ENCODE data around the gene ZBTB47.

Gene ZBTB47

DNA sequence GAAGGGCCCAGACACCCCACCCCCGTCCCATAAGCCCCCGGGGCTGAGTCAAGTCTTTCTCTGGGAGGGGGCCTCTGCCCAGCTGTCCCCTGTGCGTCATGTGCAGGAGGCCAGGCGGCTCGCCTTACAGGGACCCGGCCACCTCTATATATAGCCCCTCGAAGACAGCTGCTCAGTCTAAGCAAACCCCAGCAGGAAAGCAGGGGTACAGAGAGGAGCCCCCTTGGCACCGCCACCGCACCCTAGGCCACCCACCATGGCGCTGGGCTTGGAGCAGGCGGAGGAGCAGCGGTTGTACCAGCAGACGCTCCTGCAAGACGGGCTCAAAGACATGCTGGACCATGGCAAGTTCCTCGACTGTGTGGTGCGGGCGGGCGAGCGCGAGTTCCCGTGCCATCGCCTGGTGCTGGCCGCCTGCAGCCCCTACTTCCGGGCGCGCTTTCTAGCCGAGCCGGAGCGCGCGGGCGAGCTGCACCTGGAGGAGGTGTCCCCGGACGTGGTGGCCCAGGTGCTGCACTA lies 31.9 kb downstream of the ZBTB47 start, which contains the start of gene KLHL40:
Gene KLHL40, plus strand, starts transcription at position 175 of the 519 bp plus-strand sequence. Its CDS starts 82 bp downstream, at position 257.
- no peak for DNase-seq (ENCODE audit: low read depth in 2 of 2)

GRCh38 chr3:42685891-42686820 lies 32.7 kb downstream of the ZBTB47 start:
- no peak for DNase-seq (ENCODE audit: low read depth in 2 of 2)

DNA sequence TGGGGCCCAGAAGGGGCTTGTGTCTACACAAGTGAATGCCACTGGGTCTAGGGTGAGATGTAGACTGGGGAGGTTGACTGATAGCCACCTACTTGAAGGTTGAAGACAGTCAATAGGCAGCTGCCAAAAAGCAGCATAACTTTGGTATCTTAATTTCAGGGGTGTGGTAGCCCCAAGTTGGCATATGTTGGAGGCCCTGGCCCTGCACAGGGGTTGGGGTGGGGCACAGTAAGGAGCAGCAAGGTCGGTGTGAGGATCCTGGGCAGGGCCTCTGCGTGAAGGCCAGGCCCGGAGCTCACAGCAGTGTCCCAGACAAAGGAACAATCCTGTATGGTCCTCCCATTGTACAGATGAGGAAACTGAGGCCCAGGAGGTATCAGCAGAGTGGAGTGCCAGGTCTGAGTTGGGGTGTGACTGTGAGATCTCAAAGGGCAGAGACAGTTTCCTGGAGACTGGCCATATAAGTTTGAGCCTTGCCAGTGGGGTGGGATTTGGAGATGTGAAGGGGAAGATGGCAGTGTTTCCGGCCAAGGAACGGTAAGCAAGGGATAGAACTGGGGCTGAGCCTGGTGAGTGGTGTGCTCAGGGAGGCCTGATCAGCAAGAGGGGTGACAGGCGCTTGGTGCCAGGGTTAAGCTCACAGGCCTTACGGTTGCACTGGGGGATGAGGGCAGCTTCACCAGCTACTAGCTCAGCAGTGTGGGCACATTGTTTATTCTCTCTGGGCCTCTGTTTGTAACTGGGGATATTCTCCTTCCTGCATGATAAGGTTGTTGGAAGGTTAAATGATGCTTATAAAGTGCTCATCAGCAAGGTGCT lies 33.5 kb downstream of the ZBTB47 start:
- no peak for DNase-seq (ENCODE audit: low read depth in 2 of 2)

DNA sequence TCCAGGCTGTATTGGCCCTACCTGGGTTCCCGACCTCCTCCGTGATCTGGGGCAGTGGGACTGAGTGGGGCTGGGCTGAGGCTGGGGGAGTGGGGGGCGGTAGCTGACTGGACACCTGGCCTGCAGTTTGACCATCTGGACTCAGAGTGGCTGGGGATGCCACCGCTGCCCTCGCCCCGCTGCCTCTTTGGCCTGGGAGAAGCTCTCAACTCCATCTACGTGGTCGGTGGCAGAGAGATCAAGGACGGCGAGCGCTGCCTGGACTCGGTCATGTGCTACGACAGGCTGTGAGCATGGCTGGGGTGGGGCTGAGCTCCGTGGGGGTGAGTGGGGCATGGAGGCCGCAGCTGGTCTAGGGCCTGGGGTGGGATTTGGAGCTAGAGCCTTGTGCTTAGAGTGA lies 34.5 kb downstream of the ZBTB47 start:
- no peak for DNase-seq (ENCODE audit: low read depth in 2 of 2)

DNA sequence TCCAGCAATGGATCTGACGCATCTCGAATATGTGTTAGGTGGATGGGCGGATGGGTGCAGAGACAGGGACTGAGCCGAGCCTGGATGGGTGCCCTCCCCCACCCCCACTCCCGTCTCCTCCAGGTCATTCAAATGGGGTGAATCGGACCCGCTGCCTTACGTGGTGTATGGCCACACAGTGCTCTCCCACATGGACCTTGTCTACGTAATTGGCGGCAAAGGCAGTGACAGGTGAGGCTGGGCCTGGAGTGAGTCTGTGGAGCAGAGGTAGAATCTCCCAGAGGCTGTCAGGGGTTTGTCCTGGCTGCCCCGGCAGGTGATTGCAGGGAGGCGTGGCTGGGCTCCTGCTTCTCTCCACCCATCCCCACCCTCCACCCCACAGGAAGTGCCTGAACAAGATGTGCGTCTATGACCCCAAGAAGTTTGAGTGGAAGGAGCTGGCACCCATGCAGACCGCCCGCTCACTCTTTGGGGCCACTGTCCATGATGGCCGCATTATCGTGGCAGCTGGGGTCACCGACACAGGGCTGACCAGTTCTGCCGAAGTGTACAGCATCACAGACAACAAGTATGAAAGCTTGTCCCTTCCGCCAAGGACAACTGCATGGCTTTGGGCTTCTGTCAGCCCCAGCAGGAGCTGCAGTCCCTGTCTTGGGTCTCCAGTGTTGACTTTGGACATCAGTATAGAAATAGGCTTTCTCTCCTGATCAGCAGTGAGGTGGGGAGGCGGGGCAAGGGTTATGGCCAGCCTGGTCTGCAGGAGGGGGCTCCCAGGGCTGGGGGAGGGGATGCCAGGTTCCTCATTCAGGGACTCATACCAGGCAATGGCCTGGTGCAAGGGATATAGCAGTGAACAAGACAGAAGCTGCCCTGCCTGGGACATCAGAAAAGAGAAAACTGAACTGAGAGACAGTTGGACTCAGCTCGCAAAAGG lies 35.3 kb downstream of the ZBTB47 start:
- no peak for DNase-seq (ENCODE audit: low read depth in 2 of 2)

- DNase-seq (ENCODE audit: low read depth in 2 of 2): no peak
Observed at GRCh38 chr3:42689421-42690014, 36.0 kb downstream of the ZBTB47 start.

DNA sequence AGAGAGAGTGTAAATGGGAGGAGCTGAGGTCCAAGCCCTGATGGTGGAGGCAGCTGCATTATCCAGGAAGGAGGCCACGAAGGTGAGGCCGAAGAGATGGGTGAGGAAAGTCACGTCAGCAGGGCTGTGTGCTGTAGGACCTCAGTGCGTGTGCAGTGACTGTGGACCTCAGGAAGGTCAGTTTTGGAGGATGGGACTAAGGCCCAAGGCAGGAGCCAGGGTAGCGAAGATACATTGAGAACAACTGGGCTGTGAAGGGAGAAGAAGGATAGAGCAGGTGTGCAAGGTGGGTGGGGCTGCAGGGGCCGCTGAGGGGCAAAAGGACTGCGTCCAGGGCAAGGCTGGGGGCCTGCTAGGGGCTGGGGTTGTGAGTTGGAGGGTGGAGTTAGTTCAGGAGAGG lies 36.7 kb downstream of the ZBTB47 start:
- no peak for DNase-seq (ENCODE audit: low read depth in 2 of 2)

GRCh38 chr3:42690766-42691680 lies 37.5 kb downstream of the ZBTB47 start:
- no peak for DNase-seq (ENCODE audit: low read depth in 2 of 2)

- DNase-seq (ENCODE audit: low read depth in 2 of 2): no peak
Observed at GRCh38 chr3:42691816-42692666, 38.5 kb downstream of the ZBTB47 start.

- no peak for DNase-seq (ENCODE audit: low read depth in 2 of 2)
Observed at GRCh38 chr3:42692667-42693529, 39.4 kb downstream of the ZBTB47 start.

GRCh38 chr3:42693530-42693930 lies 40.0 kb downstream of the ZBTB47 start:
- no peak for DNase-seq (ENCODE audit: low read depth in 2 of 2)

- DNase-seq (ENCODE audit: low read depth in 2 of 2): no peak
Observed at GRCh38 chr3:42694366-42694765, 40.9 kb downstream of the ZBTB47 start.

DNA sequence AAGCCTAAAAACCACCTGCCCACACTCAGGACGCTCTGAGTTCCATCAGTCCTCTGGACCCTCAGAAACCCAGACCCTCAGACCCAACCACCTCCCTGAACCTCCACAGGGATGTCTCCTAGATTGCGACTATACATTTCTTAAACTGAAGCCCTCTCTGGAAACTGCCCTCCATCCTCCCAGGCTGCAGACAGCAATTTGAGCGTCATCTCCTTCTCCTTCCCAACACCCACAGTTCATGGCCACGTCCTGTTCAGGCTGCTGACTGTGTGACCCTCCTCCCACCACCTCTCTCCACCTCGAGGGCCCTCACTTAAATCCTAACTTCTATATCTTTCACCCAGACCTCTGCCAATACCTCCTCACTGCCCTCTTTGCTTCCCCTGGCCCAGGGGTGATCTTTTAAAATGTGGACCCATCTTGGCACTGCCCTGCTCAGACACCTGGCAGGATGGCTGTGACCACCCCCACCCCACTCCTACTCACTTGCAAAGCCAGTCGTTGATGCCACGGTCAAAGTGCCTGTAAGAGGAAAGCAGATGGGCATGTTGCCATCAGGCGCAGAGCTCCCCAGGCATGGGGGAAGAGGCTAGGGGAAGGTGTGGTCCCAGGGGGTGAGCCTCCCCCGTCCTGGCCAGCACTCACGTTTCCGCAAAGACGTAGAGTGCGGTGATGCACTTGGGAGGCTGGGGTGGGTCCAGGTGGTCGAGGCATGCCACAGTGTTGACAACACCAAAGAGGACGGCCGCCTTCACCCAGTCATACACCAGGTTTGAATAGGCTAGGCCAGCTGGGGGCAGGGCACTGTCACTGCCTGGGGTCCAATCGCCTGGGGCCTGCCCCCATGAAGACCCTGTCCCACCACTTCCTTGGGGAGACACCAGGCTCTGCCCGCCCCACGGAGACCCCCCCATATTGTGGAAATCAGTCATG lies 43.1 kb downstream of the ZBTB47 start:
- no peak for DNase-seq (ENCODE audit: low read depth in 2 of 2)

DNA sequence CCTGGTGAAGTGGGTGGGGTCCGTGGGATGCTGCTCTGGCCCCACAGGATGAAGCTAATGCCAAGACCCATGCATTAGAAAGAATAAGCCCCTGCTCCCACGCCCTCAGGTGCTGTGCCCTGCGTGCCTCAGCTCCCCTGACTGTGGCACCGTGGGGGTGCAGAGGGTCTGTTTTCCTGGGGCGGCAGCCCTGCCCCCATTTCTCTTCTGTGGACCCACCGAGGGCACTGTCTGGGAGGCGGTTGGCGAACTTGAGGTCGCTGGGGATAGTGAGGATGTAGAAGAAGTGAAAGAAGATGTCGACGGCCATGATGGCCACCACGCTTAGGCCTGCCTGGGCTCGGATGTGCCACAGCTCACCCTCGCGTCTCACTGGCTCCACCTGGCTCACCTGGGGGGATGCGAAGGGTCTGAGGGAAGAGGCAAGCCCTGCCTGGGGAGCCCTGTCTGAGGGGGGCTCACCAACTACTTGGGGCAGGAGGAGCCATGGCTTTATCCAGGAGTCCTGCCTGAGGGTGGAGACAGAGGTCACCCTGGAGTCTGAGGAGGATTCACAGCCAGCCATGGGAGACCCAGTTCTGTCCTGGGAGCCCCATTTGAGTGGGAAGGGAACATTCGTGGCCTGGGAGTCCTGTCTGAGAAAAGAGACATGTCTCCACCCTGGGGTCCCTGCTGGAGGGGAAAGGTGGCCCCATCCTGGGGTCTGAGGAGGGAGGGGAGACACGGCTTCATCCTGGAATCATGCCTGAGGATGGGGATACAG lies 44.0 kb downstream of the ZBTB47 start:
- DNase-seq (ENCODE audit: low read depth in 2 of 2): no peak

GRCh38 chr3:42698216-42698910 lies 44.9 kb downstream of the ZBTB47 start:
- DNase-seq (ENCODE audit: low read depth in 2 of 2): no peak

- no peak for DNase-seq (ENCODE audit: low read depth in 2 of 2)
Observed at GRCh38 chr3:42698911-42699230, 45.4 kb downstream of the ZBTB47 start.

All from stimulated activated CD8-positive, alpha-beta memory T cell treated with anti-CD3 and anti-CD28 coated beads, Interleukin-15, amount 100 ng/mL, for 48 hours (primary cell).